Endothelial cell of umbilical vein (primary cell): ENCODE data around the gene EMID1. TPM values are rescaled to one million over a fixed set of nuclear protein-coding genes. Genes with fewer than 3 reads are reported as not detected.

Experiments used
- BruUV-seq: library from RNA; stranded (reverse); fragments of 400-500 nt; replicated peaks from 2 replicates; lab custom pipeline; 2021; lab: Mats Ljungman, UMichigan
- CTCF ChIA-PET: fragments of 300-600, 350-600 bp; sonication (Branson Sonifier 250); formaldehyde crosslinking; loops from one replicate; lab custom pipeline; 2021; ENCODE audit warnings: antibody characterized with exemption, inconsistent platforms; lab: Charles Lee
- POLR2A ChIA-PET: fragments of 300-600, 350-600 bp; sonication (Branson Sonifier 250); formaldehyde crosslinking; loops from one replicate; lab custom pipeline; 2021; ENCODE audit warnings: antibody characterized with exemption, inconsistent platforms; lab: Charles Lee
- DNase-seq: peaks from one replicate; pipeline ENCODE4 v3.0.0-alpha.2; 2011; ENCODE audit warnings: low read depth, low spot score
- FAIRE-seq: peaks from 2 replicates; lab custom pipeline; 2011; peaks lifted over from hg19 to GRCh38; lab: Jason Lieb, UNC
- H2AFZ ChIP-seq: 2 replicates; pipeline ENCODE4 v1.6.0; 2012; ENCODE audit warnings: low read depth, low read length, control low read depth, inconsistent platforms
- H3K27ac ChIP-seq: 2 replicates; pipeline ENCODE4 v1.5.1; 2011; ENCODE audit warnings: low read depth, mild to moderate bottlenecking, control low read depth, low read length, moderate library complexity; ENCODE audit not compliant: insufficient read depth
- H3K27me3 ChIP-seq, 2 experiments: 2 replicates each; pipeline versions ENCODE4 v1.6.0 to v1.6.1; 2011; ENCODE audit warnings: low read length in 2 of 2, mixed read lengths in 1 of 2; ENCODE audit not compliant: control insufficient read depth in 2 of 2, insufficient read depth in 2 of 2
- H3K36me3 ChIP-seq, 2 experiments: 2 replicates in 1 of 2; 3 replicates in 1 of 2; pipeline ENCODE4 v1.5.1; 2011; ENCODE audit warnings: low read length in 2 of 2, mild to moderate bottlenecking in 1 of 2, moderate library complexity in 1 of 2; ENCODE audit not compliant: control insufficient read depth in 2 of 2, insufficient read depth in 2 of 2; ENCODE audit errors: extremely low read depth in 1 of 2
- H3K4me1 ChIP-seq: 3 replicates; pipeline ENCODE4 v1.5.1; 2011; ENCODE audit warnings: mild to moderate bottlenecking, low read length; ENCODE audit not compliant: control insufficient read depth, insufficient read depth; ENCODE audit errors: extremely low read depth
- H3K4me2 ChIP-seq: 2 replicates; pipeline ENCODE4 v1.6.1; 2011; ENCODE audit warnings: low read length, control low read depth, mixed read lengths; ENCODE audit not compliant: insufficient read depth
- H3K4me3 ChIP-seq, 3 experiments: fragments of 200-600 bp in 1 of 3; sonication (generic), shearing (Covaris generic) in 1 of 3; replicated peaks in 1 of 3; 2 replicates each; pipeline ENCODE4 v1.5.1; 2011 to 2016; ENCODE audit warnings: control low read depth in 3 of 3, low read length in 3 of 3, mild to moderate bottlenecking in 2 of 3, inconsistent platforms in 1 of 3, low read depth in 1 of 3, moderate library complexity in 1 of 3; ENCODE audit not compliant: insufficient read depth in 1 of 3
- H3K79me2 ChIP-seq: 2 replicates; pipeline ENCODE4 v1.6.0; 2012; ENCODE audit warnings: low read length, inconsistent platforms; ENCODE audit not compliant: control insufficient read depth, insufficient read depth
- H3K9ac ChIP-seq: replicated peaks from 2 replicates; pipeline ENCODE3; 2011; ENCODE audit warnings: low read length, control low read depth; ENCODE audit not compliant: insufficient read depth; ENCODE audit errors: extremely low read depth
- H3K9me1 ChIP-seq: replicated peaks from 3 replicates; pipeline ENCODE4 v1.6.0; 2011; ENCODE audit warnings: mild to moderate bottlenecking, low read length; ENCODE audit not compliant: control insufficient read depth, insufficient read depth; ENCODE audit errors: extremely low read depth
- H3K9me3 ChIP-seq: replicated peaks from 2 replicates; pipeline ENCODE4 v1.5.1; 2012; ENCODE audit warnings: low read length, inconsistent platforms; ENCODE audit not compliant: control insufficient read depth, insufficient read depth
- H4K20me1 ChIP-seq: replicated peaks from 2 replicates; pipeline ENCODE3; 2011; ENCODE audit warnings: mild to moderate bottlenecking, low read length; ENCODE audit not compliant: control insufficient read depth, insufficient read depth; ENCODE audit errors: extremely low read depth
- EZH2 ChIP-seq: IDR thresholded peaks from 2 replicates; pipeline ENCODE4 v1.6.1; 2012; ENCODE audit warnings: borderline replicate concordance, low read depth, mild to moderate bottlenecking, moderate library complexity, low read length, inconsistent platforms; ENCODE audit not compliant: severe bottlenecking
- FOS ChIP-seq: IDR thresholded peaks from 2 replicates; pipeline ENCODE4 v1.6.1; 2011; ENCODE audit warnings: mild to moderate bottlenecking, low read length, moderate library complexity, borderline replicate concordance; ENCODE audit not compliant: insufficient read depth
- GATA2 ChIP-seq: IDR thresholded peaks from 2 replicates; pipeline ENCODE4 v1.7.0; 2011; ENCODE audit warnings: low read depth, mild to moderate bottlenecking, moderate library complexity, mixed read lengths, low read length; ENCODE audit not compliant: insufficient read length, insufficient read depth
- JUN ChIP-seq: IDR thresholded peaks from 2 replicates; pipeline ENCODE4 v1.6.1; 2011; ENCODE audit warnings: borderline replicate concordance, low read depth; ENCODE audit not compliant: insufficient read length, insufficient read depth
- MYC ChIP-seq: IDR thresholded peaks from one replicate; pipeline ENCODE4 v1.6.1; 2011; ENCODE audit warnings: mild to moderate bottlenecking, low read depth, low read length
- POLR2A ChIP-seq: IDR thresholded peaks from 2 replicates; pipeline ENCODE4 v1.6.1; 2012; ENCODE audit warnings: low read depth, mild to moderate bottlenecking, control low read depth, low read length
- POLR2AphosphoS5 ChIP-seq: IDR thresholded peaks from 2 replicates; pipeline ENCODE4 v1.6.1; 2012; ENCODE audit warnings: low read depth, mild to moderate bottlenecking, control low read depth, low read length, moderate library complexity; ENCODE audit not compliant: insufficient read depth
- dilution Hi-C: fragments of 300-500 bp; cut with MboI; formaldehyde crosslinking; loops from one replicate; pipeline ENCODE4 v1.15.0; 2019; ENCODE audit warnings: low sequenced_read_pairs; ENCODE audit not compliant: extremely low pct_ligation_motif_present
- intact Hi-C: fragments of 100-400 bp; cut with micrococcal nuclease; formaldehyde crosslinking; loops from one replicate; pipeline ENCODE4 v1.10.0; 2022
- polyA plus RNA-seq, 4 experiments: library from polyadenylated mRNA; depleted of rRNA in 3 of 4; stranded (reverse) in 3 of 4; unstranded in 1 of 4; fragments of >200 nt; gene quantifications; 2 replicates each; pipeline versions ENCODE4 v1.2.1 to v1.2.3, GENCODE V29; 2011 to 2012; ENCODE audit warnings: missing spikeins in 1 of 4
- total RNA-seq: library from RNA; stranded (reverse); gene quantifications from 2 replicates; pipeline ENCODE4 v1.2.3, GENCODE V29; 2021
- TF ChIP-seq, protein P1 (sequence below): IDR thresholded peaks from 2 replicates; pipeline ENCODE4 v1.6.1; 2011; ENCODE audit not compliant: insufficient read depth, insufficient read length
- TF ChIP-seq, protein P2 (sequence below), 2 donors: IDR thresholded peaks; 1 replicate in 1 of 2; 2 replicates in 1 of 2; pipeline ENCODE4 v1.5.1; 2011; ENCODE audit warnings: low read length in 2 of 2, mild to moderate bottlenecking in 2 of 2, moderate library complexity in 2 of 2, control low read depth in 1 of 2, inconsistent platforms in 1 of 2, low read depth in 1 of 2; ENCODE audit not compliant: insufficient read depth in 1 of 2; ENCODE audit errors: extremely low read depth in 1 of 2

Gene EMID1
- total and polyA plus RNA-seq, 2 donors (not counting 3 experiments of a cell fraction or from before 2014, with no cell fraction given), result 0.51 to 0.75 TPM

DNA sequence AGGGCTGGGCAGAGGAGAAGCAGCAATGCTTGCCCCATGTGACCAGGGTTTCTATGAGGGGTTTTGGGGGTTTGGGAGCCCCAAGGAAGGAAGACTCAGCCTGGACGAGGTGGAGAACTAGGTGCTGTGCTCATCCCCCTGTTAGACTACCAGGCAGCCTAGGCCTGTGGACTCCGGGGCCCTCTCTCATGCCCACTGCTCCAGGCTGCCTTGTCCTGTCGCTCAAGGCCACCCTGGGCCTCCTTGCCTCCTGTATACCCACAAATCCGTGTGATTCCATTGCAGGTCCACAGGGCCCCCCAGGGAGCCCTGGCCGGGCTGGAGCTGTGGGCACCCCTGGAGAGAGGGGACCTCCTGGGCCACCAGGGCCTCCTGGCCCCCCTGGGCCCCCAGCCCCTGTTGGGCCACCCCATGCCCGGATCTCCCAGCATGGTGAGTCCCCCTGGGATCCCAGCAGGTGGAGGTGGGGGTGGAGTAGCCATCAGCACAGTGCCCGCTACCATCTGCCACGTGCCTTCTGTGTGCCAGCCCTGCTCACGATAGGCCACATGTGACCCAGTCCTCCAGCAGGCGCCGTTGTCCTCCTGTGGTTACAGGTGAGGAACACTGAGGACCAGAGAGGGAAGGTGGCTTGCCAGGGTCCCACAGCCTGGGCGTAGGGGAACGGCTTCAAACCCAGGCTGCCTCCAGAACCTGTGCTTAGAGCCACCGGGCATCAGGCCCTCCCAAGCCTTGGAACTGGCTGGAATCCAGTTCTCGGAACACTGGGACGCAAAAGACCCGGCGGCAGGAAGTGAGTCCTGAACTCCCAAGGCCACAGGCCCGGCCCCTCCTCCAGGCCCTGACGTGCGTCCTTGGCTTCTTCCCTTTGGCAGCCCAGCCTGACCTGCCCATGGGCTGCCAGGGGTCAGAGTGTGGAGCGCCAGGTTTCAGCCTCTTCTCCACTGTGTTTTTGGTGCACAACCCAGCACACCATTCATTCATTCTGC, 26.6 kb downstream of the EMID1 start:
- Histone ChIP-seq H3K4me3 (no peak overlapping the region), H4K20me1 (no peaks in the 10 kb centered on the region), H3K27ac (no peak overlapping the region), H3K4me1 (peaks cover 8% of the 10 kb centered on the region), H3K36me3 (no peaks in the 10 kb centered on the region), H2AFZ (peak overlapping the region; percentile 88), H3K9me1 (no peaks in the 10 kb centered on the region), H3K9me3 (no peaks in the 10 kb centered on the region), H3K9ac (no peak overlapping the region), H3K27me3 (no peaks in the 10 kb centered on the region), H3K79me2 (no peaks in the 10 kb centered on the region), H3K4me2 (no peak overlapping the region)
- CTCF ChIA-PET, result interaction anchor here (1.8 kb wide), 1 partner anchor 13 kb away, joined by 4 read pairs; no protein-coding TSS in a partner anchor
- dilution Hi-C loops (no loop called here), intact Hi-C loops (no loop called here)
- DNase-seq, result peak; percentile 36
- no TSS peak for BruUV-seq
- TF ChIP-seq POLR2A (no peak), FOS (no peak), GATA2 (no peak), POLR2AphosphoS5 (no peak), MYC (no peak), JUN (no peak), EZH2 (no peak)
- TF ChIP-seq, protein P1, sequence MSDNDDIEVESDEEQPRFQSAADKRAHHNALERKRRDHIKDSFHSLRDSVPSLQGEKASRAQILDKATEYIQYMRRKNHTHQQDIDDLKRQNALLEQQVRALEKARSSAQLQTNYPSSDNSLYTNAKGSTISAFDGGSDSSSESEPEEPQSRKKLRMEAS, result no peak
- TF ChIP-seq, protein P2, sequence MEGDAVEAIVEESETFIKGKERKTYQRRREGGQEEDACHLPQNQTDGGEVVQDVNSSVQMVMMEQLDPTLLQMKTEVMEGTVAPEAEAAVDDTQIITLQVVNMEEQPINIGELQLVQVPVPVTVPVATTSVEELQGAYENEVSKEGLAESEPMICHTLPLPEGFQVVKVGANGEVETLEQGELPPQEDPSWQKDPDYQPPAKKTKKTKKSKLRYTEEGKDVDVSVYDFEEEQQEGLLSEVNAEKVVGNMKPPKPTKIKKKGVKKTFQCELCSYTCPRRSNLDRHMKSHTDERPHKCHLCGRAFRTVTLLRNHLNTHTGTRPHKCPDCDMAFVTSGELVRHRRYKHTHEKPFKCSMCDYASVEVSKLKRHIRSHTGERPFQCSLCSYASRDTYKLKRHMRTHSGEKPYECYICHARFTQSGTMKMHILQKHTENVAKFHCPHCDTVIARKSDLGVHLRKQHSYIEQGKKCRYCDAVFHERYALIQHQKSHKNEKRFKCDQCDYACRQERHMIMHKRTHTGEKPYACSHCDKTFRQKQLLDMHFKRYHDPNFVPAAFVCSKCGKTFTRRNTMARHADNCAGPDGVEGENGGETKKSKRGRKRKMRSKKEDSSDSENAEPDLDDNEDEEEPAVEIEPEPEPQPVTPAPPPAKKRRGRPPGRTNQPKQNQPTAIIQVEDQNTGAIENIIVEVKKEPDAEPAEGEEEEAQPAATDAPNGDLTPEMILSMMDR (IDR thresholded peaks at IDR 0.05; ENCODE audit: extremely low read depth in 1 of 2, insufficient read depth in 1 of 2, low read depth in 1 of 2, low read length in 2 of 2), result no peak
- POLR2A ChIA-PET, result no interaction called here
- FAIRE-seq, result peak; percentile 78
